Measurements from ENCODE around the gene FBXL4. TPM values are rescaled to one million over a fixed set of nuclear protein-coding genes. Genes with fewer than 3 reads are reported as not detected.

The FBXL4 gene
- total RNA-seq, result 9.2 and 12.7 TPM in 2 replicates
- polyA plus RNA-seq, result 7.2 and 11.4 TPM in 2 replicates

- peak within 1 kb of the TSS; percentile 96 for H3K4me3 ChIP-seq
- TF ChIP-seq CTCF (IDR thresholded peaks at IDR 0.05; ENCODE audit: low read depth, low read length), result no peak
- DNase-seq (ENCODE audit: low read depth in 1 of 2, low spot score in 1 of 2), result peak; percentile 89 to 90
- peaks cover 6% of the 10 kb centered on the region for H3K4me1 ChIP-seq (ENCODE audit: low read depth)
- no peaks in the 10 kb centered on the region for H3K27me3 ChIP-seq
- H3K9me3 ChIP-seq (ENCODE audit: low read depth), result no peaks in the 10 kb centered on the region
- no peaks in the 10 kb centered on the region for H3K36me3 ChIP-seq
- peak within 1 kb of the TSS; percentile 82 for H3K27ac ChIP-seq
Observed at GRCh38 chr6:98947411-98948292, at the start of gene FBXL4. Gene FBXL4, minus strand, starts transcription at chr6:98947946. Its CDS starts 20,958 bp downstream, at chr6:98926988.

DNA sequence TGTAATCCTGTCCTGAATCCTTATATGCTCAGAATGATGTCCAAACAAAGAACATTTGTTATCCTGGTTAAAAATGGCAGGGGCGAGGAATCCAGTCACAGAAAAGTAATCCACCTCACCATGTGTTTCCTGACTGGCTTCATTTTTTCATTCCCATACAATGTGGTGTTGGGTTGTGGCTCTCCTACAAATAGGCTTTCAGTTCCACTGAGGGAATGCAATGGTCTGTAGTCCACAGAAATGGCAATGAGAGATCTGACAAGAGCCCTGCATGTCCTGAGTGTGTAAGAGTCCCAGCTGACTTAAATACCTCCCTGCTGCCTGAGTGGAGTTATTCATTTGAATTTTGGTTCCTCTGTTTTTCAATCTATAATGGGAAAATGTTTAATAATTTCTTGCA, 47.4 kb upstream of the FBXL4 start:
- no peak for TF ChIP-seq CTCF (IDR thresholded peaks at IDR 0.05; ENCODE audit: low read depth, low read length)
- Histone ChIP-seq H3K9me3 (ENCODE audit: low read depth) (no peaks in the 10 kb centered on the region), H3K4me3 (no peak overlapping the region), H3K4me1 (ENCODE audit: low read depth) (peaks cover 11% of the 10 kb centered on the region), H3K36me3 (no peaks in the 10 kb centered on the region), H3K27me3 (no peaks in the 10 kb centered on the region), H3K27ac (no peak overlapping the region)
- DNase-seq (ENCODE audit: low read depth in 1 of 2, low spot score in 1 of 2), result peak in 1 of 2 donors; percentile 34

GRCh38 chr6:98992535-98992934, 44.8 kb upstream of the FBXL4 start:
- peaks cover 11% of the 10 kb centered on the region for H3K4me1 ChIP-seq (ENCODE audit: low read depth)
- H3K27me3 ChIP-seq, result no peaks in the 10 kb centered on the region
- no peak overlapping the region for H3K4me3 ChIP-seq
- H3K36me3 ChIP-seq, result no peaks in the 10 kb centered on the region
- no peak for TF ChIP-seq CTCF (IDR thresholded peaks at IDR 0.05; ENCODE audit: low read depth, low read length)
- no peaks in the 10 kb centered on the region for H3K9me3 ChIP-seq (ENCODE audit: low read depth)
- peak overlapping the region; percentile 14 for H3K27ac ChIP-seq
- DNase-seq (ENCODE audit: low read depth in 1 of 2, low spot score in 1 of 2), result peak in 1 of 2 donors; percentile 28

- DNase-seq (ENCODE audit: low read depth in 1 of 2, low spot score in 1 of 2), result no peak
- no peak overlapping the region for H3K4me3 ChIP-seq
- H3K36me3 ChIP-seq, result no peaks in the 10 kb centered on the region
Observed at GRCh38 chr6:98986071-98986615, 38.4 kb upstream of the FBXL4 start.

DNA sequence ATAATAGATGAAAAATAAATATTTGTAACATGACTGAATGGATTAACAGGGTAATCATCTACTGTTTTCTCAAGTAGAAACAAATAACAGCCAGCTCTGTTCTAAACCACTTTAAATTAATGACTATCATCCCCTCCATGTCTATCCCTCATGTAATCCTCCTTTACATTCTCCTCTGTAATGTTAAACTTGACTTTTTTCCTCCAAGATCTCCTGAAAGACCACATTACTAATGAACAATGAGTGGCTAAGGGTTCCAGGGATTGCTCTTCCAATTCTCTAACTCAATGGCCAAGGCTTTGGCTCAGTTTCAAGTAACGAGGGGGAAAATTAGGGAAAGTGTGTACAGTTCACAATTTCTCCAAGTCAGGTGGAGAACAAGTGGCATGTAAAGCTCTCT, 37.6 kb upstream of the FBXL4 start:
- no peak for TF ChIP-seq CTCF (IDR thresholded peaks at IDR 0.05; ENCODE audit: low read depth, low read length)
- no peaks in the 10 kb centered on the region for H3K4me1 ChIP-seq (ENCODE audit: low read depth)
- H3K9me3 ChIP-seq (ENCODE audit: low read depth), result no peaks in the 10 kb centered on the region
- H3K4me3 ChIP-seq, result no peak overlapping the region
- DNase-seq (ENCODE audit: low read depth in 1 of 2, low spot score in 1 of 2), result no peak
- no peaks in the 10 kb centered on the region for H3K27me3 ChIP-seq
- H3K36me3 ChIP-seq, result no peaks in the 10 kb centered on the region
- H3K27ac ChIP-seq, result no peak overlapping the region

More at GRCh38 chr6:98986071-98986615, 38.4 kb upstream of the FBXL4 start:
- H3K27me3 ChIP-seq, result no peaks in the 10 kb centered on the region
- H3K9me3 ChIP-seq (ENCODE audit: low read depth), result no peaks in the 10 kb centered on the region
- TF ChIP-seq CTCF (IDR thresholded peaks at IDR 0.05; ENCODE audit: low read depth, low read length), result no peak
- no peak overlapping the region for H3K27ac ChIP-seq
- no peaks in the 10 kb centered on the region for H3K4me1 ChIP-seq (ENCODE audit: low read depth)

Data from cardiac muscle cell (in vitro differentiated cells and primary cell).